C4-2B (cell line): Measurements from ENCODE around the gene NR6A1.
"Not testable (repeated sequence)": the region's sequence is repeated elsewhere in the genome, so short reads cannot be mapped to it uniquely, and the experiment has no call there.

Experiments
- H3K27ac ChIP-seq: fragments of 450-650 bp; 2 replicates; pipeline ENCODE4 v1.5.1; 2017
- CTCF ChIP-seq: fragments of 450-650 bp; conservative IDR thresholded peaks from 2 replicates; pipeline ENCODE4 v1.5.1; 2017; ENCODE audit warnings: mild to moderate bottlenecking
- ZFX ChIP-seq: fragments of 450-650 bp; IDR thresholded peaks from 2 replicates; pipeline ENCODE4 v1.6.1; 2017

Gene NR6A1

GRCh38 chr9:124779368-124780059 is 8.4 kb upstream of the NR6A1 start:
- no peak overlapping the region for H3K27ac ChIP-seq
- TF ChIP-seq ZFX, result no peak
- TF ChIP-seq CTCF, result no peak

- no peak overlapping the region for H3K27ac ChIP-seq
- TF ChIP-seq ZFX, result no peak
- no peak for TF ChIP-seq CTCF
Measured at GRCh38 chr9:124778575-124779367, 7.7 kb upstream of the NR6A1 start.

GRCh38 chr9:124776954-124777648 is 6.0 kb upstream of the NR6A1 start, which contains the start of gene OLFML2A:
Gene OLFML2A (plus strand): TSS chr9:124777133. CDS start chr9:124777271, 138 bp downstream.
- H3K27ac ChIP-seq, result no peak within 1 kb of the TSS
- TF ChIP-seq CTCF (no peak; the same call in 1 of the 2 replicates), ZFX (no peak)

- TF ChIP-seq ZFX (no peak), CTCF (no peak)
- no peak overlapping the region for H3K27ac ChIP-seq
Measured at GRCh38 chr9:124776618-124776953, 5.5 kb upstream of the NR6A1 start.

GRCh38 chr9:124774129-124774978 is 3.2 kb upstream of the NR6A1 start:
- no peak overlapping the region for H3K27ac ChIP-seq
- no peak for TF ChIP-seq ZFX
- peak; percentile 91 for TF ChIP-seq CTCF

GRCh38 chr9:124773473-124774128 is 2.5 kb upstream of the NR6A1 start:
- no peak for TF ChIP-seq ZFX
- no peak overlapping the region for H3K27ac ChIP-seq

GRCh38 chr9:124772877-124773276 is 1.8 kb upstream of the NR6A1 start:
- not testable (repeated sequence) for H3K27ac ChIP-seq
